Esophagus squamous epithelium (tissue), 4 donors: ENCODE measurements around the gene HOXB6.

ENCODE experiments used
- POLR2A ChIP-seq, 4 donors: fragments of 450-650 bp; IDR thresholded peaks; one replicate each; pipeline ENCODE4 v1.6.1; 2017; ENCODE audit warnings: antibody characterized with exemption in 4 of 4, mild to moderate bottlenecking in 4 of 4, moderate library complexity in 3 of 4
- TF ChIP-seq, protein P1 (sequence below), 6 experiments: fragments of 450-650 bp in 4 of 6; fragments of 200-600 bp in 2 of 6; sonication (generic) in 2 of 6; IDR thresholded peaks; one replicate each; pipeline ENCODE4 v1.5.1; 2016 to 2019; ENCODE audit warnings: antibody characterized with exemption in 6 of 6, mild to moderate bottlenecking in 4 of 6, moderate library complexity in 4 of 6

DNA sequence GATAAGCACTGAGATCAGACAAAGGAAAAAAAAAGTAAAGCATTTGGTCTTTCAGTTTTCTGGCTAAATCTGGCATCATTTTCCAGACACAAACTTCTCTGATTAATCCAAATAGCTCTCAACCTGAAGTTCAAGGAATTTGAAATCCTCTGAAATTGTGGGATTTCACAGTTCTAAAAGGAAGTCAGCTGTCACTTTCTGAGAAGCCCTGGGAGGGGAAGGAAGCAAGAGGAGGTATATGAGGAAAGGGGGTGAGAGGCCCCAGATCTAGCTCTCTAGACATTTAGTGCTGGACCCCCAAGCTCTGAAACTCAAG lies 38.9 kb upstream of the HOXB6 start:
- TF ChIP-seq, protein P1, sequence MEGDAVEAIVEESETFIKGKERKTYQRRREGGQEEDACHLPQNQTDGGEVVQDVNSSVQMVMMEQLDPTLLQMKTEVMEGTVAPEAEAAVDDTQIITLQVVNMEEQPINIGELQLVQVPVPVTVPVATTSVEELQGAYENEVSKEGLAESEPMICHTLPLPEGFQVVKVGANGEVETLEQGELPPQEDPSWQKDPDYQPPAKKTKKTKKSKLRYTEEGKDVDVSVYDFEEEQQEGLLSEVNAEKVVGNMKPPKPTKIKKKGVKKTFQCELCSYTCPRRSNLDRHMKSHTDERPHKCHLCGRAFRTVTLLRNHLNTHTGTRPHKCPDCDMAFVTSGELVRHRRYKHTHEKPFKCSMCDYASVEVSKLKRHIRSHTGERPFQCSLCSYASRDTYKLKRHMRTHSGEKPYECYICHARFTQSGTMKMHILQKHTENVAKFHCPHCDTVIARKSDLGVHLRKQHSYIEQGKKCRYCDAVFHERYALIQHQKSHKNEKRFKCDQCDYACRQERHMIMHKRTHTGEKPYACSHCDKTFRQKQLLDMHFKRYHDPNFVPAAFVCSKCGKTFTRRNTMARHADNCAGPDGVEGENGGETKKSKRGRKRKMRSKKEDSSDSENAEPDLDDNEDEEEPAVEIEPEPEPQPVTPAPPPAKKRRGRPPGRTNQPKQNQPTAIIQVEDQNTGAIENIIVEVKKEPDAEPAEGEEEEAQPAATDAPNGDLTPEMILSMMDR (IDR thresholded peaks at IDR 0.05), result no peak
- no peak for TF ChIP-seq POLR2A (IDR thresholded peaks at IDR 0.05)
